Astrocyte of the spinal cord (primary cell): ENCODE measurements around the gene PLEKHA5.
A peak's percentile ranks its signal among the peaks of the same experiment; 100 is the strongest.

ENCODE experiments used
- DNase-seq: peaks from one replicate; pipeline ENCODE4 v3.0.0; 2011; ENCODE audit warnings: low read depth, low spot score
- H3K4me3 ChIP-seq: 2 replicates; pipeline ENCODE4 v1.5.1; 2011; ENCODE audit warnings: low read depth, mild to moderate bottlenecking, low read length, moderate library complexity
- CTCF ChIP-seq: IDR thresholded peaks from 2 replicates; pipeline ENCODE4 v1.5.1; 2012; ENCODE audit warnings: low read depth, mild to moderate bottlenecking, low read length, inconsistent platforms
- in situ Hi-C: cut with HindIII; loops from 2 replicates; pipeline ENCODE4 v1.10.0; 2017; ENCODE audit warnings: low sequenced_read_pairs

The PLEKHA5 gene

GRCh38 chr12:19148860-19149259 lies 19.3 kb downstream of the PLEKHA5 start:
- TF ChIP-seq CTCF, result no peak
- in situ Hi-C loops, result no loop called here
- H3K4me3 ChIP-seq, result no peak overlapping the region
- no peak for DNase-seq

GRCh38 chr12:19150273-19150900 lies 20.9 kb downstream of the PLEKHA5 start:
- no peak for TF ChIP-seq CTCF
- in situ Hi-C loops, result no loop called here
- peak; percentile 43 for DNase-seq
- no peak overlapping the region for H3K4me3 ChIP-seq

GRCh38 chr12:19151298-19151697 lies 21.8 kb downstream of the PLEKHA5 start:
- no peak overlapping the region for H3K4me3 ChIP-seq
- in situ Hi-C loops, result no loop called here
- no peak for TF ChIP-seq CTCF
- peak; percentile 12 for DNase-seq

- in situ Hi-C loops, result no loop called here
Observed at GRCh38 chr12:19153396-19153795, 23.9 kb downstream of the PLEKHA5 start.

GRCh38 chr12:19154686-19155085 lies 25.2 kb downstream of the PLEKHA5 start:
- no peak for TF ChIP-seq CTCF
- in situ Hi-C loops, result no loop called here
- no peak for DNase-seq
- no peak overlapping the region for H3K4me3 ChIP-seq

More at GRCh38 chr12:19153396-19153795, 23.9 kb downstream of the PLEKHA5 start:
- no peak for DNase-seq
- TF ChIP-seq CTCF, result no peak
- no peak overlapping the region for H3K4me3 ChIP-seq

- TF ChIP-seq CTCF, result no peak
- no peak for DNase-seq
- H3K4me3 ChIP-seq, result no peak overlapping the region
- in situ Hi-C loops, result no loop called here
Observed at GRCh38 chr12:19155981-19156734, 26.6 kb downstream of the PLEKHA5 start.
